Activated CD4-positive, alpha-beta T cell treated with anti-CD3 and anti-CD28 coated beads, Interleukin-2, amount 50 U/mL, for 1 hour (primary cell): ENCODE measurements around the gene TRIM3.
"Not testable (repeated sequence)": the region's sequence is repeated elsewhere in the genome, so short reads cannot be mapped to it uniquely, and the experiment has no call there.

Experiments
- DNase-seq: peaks from one replicate; pipeline ENCODE4 v3.0.0-alpha.2; 2020

TRIM3 gene

DNA sequence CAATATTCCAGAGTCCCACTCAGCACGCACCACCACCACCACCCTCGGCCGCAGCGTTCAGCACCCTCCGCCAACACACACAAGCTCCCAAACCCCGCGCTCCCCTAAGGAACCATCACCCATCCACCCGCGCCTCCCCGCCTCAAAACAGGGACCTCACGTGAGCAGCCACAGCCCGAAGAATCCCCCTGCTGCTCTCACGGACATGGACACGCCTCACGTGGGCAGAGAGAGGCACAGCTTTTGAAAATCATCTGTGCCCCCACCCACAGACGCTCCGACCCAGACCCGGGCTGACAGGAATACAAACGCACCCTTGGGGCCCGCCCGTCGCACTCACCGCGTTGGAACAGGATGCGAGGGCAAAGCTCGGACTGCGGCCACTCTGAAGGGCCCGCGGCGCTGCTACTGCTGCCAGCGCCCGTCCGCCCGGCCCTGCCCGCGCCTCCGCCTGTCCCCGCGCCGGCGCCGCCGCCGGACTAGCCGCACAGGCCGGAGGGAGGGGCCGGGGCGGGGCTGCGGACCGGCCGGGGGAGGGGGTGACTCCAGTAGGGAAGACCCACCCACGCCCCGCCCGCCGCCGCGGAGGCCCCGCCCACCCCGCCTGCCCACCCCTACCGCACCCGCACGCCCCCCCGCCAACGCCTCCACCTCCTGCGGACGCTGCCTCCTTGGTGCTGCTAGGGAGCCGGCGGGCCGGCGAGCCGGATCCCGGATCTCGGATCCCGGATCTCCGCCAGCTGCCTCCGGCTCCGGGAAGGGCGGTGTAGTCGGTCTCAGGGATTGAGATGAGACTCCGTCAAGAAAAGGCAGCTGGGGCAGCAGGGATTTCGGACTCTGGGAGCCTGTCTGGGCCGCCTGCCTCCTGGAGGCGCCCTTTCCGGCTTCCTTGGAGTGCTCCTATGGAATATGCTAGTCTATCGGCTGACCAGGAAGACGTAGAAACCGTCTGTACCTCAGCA, at the start of gene TRIM3:
TSS of gene TRIM3 (minus strand) at position 491 of the 962 bp plus-strand sequence. CDS start 8,246 bp downstream, outside the sequence.
- DNase-seq = peak; percentile 69

GRCh38 chr11:6523253-6523652, 49.5 kb upstream of the TRIM3 start:
- no peak for DNase-seq

DNA sequence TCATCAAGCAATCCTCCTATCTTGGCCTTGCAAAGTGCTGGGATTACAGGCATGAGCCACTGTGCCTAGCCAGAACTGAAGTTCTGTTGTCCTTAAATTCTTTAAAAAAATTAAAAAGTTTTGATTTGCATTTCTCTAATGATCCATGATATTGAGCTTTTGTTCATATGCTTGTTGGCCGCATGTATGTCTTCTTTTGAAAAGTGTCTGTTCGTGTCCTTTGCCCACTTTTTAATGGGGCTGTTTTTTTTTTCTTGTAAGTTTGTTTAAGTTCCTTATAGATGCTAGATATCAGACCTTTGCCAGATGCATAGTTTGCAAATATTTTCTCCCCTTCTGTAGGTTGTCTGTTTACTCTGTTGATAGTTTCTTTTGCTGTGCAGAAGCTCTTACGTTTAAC, 48.2 kb upstream of the TRIM3 start:
- not testable (repeated sequence) for DNase-seq

DNA sequence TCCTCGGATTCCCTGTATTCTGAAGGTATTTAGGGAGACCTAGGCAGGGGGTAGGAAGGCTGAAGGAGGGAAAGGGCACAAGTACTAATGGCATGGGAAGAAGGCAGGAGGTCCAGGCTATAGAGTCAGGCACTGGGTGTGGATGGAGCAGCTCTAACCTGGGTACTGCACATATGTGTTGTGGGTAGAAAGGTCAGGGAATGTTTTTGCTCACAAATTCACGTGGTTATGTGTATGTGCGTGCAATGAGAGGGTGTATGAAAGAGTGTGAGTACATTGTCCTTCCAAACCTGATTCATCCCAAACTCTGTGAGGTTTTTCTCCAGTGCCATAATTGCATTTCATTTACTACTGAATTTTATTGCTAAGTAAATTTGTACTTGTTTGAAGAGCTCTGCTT, 46.5 kb upstream of the TRIM3 start:
- no peak for DNase-seq

DNA sequence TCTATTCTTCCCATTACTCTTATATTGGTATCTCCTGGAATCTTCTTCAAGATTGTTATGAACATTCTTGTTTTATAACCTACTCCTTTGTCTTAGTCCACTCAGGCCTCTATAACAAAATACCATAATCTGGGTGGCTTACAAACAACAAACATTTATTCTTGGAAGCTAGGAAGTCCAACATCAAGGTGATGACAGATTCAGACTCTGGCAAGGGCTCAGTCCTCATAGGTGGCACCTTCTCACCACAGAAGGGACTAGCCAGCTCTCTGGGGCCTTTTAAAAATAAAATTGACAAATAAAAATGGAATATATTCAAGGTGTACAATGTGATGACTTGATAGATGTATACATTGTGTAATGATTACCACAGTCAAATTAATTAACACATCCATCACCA, 43.1 kb upstream of the TRIM3 start:
- no peak for DNase-seq

DNA sequence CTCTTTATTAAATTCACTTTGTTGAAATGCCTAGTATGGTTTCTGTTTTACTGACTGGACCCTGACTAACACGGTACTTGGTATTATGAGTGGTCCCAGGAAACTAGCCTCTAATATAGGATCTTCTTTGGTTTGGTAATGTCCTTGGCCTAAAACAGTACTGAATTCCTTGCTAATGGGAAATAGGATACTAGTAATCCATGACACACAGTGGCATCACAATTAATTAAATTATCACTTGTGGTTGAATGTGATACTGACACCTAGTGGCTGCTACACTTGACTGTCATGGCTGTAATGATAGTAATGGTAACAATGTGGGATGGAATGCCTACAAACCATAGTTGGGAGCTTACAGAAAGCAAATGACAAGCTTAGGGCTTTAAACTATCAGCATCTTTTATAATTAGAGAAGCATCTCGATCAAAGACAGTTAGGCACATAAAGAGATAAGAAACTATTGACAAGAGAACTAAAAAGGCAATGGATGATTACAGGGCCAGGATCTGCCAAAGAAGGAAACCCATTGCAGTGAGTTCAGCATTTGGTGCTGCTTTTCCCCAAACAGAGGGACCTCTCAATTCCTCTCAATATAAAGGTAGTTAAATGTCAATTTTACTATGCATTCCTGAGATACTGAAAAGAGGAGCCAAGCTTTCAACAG, 32.0 kb upstream of the TRIM3 start:
- DNase-seq = no peak

DNA sequence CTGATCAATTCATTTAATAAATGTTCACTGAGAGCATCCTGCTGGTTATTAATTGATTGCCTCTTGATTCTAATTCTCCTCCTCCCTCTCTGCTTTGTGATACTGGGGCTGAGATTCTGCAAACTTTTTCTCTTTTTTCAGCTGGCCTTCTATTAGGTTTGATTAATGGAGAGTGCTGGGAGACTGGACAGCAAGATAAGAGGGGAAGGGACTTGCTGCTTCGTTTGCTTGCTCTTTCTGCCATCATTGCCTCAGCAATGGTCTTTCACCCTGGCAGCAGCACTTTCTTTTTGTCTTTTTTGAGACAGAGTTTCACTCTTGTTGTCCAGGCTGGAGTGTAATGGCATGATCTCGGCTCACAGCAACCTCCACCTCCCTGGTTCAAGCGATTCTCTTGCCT, 30.4 kb upstream of the TRIM3 start:
- DNase-seq = no peak

GRCh38 chr11:6502382-6502781, 28.6 kb upstream of the TRIM3 start:
- DNase-seq = no peak

DNA sequence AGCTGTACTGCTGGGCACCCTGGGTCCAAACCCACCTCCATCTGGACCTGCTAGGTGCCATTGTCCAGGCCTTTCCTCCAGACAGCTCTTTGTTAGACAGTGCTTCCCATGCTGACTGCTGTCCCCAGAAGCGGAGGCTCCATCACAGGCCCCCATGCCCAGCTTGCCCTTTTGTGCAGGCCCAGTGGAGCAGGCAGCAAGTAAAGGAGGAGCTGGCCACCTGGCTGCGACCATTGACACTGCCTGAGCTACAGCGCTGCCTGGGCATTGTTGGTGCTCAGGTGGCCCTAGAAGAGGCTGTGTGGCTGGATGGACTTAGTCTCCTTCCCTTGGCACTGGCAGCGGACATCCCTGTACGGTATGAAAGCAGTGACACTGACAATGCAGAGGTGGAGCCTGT, 24.8 kb upstream of the TRIM3 start:
- no peak for DNase-seq

GRCh38 chr11:6498121-6498520, 24.4 kb upstream of the TRIM3 start:
- no peak for DNase-seq

DNA sequence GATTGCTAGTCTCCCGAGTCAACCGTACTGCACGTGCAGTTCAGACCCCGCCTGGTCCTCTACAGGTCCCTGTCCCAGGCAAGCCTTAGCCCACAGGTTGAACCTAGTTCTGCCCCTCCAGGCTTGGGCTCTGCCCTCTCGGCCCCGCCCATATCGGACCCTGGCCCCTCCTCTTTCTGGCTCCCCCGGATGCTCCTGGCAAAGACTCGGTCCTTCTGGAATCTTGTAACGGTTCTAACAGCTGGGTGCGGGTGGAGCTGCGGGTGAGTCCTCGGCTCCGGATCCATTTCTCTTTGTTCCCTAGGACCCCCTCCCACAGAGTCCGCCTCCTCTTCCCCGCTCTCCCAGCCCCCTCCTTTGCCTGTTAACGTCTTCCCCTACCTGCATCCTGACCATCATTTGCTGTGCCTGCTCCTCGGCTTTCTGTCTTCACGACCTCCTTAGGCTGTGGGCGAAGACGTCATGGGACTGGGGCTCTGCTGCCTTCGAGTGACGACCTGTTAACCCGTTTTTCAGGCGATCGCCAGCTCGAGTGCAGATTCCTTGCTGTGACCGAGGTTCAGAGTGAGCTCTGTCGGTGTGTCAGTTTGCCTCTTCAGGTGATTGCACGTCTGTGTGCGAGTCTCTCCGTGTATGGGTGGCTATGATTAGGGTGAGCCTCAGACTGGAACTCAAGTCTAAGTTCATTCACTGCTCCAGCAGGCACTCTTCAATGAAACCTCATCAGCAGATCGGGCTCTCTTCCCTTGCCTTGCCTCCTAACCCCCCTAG, 23.5 kb upstream of the TRIM3 start, which contains the start of gene DNHD1:
TSS of gene DNHD1 (plus strand) at position 212 of the 771 bp plus-strand sequence. CDS start 936 bp downstream, outside the sequence.
- no peak for DNase-seq

- no peak for DNase-seq
Observed at GRCh38 chr11:6489306-6489705, 15.6 kb upstream of the TRIM3 start.

GRCh38 chr11:6488821-6489220, 15.1 kb upstream of the TRIM3 start:
- no peak for DNase-seq

GRCh38 chr11:6488342-6488741, 14.6 kb upstream of the TRIM3 start:
- no peak for DNase-seq

- DNase-seq = no peak
Observed at GRCh38 chr11:6486938-6487337, 13.2 kb upstream of the TRIM3 start.

- no peak for DNase-seq
Observed at GRCh38 chr11:6486256-6486655, 12.5 kb upstream of the TRIM3 start.

GRCh38 chr11:6485661-6486060, 11.9 kb upstream of the TRIM3 start:
- no peak for DNase-seq

GRCh38 chr11:6483015-6483414, 9.3 kb upstream of the TRIM3 start:
- no peak for DNase-seq

- no peak for DNase-seq
Observed at GRCh38 chr11:6482441-6482840, 8.7 kb upstream of the TRIM3 start.

- DNase-seq = no peak
Observed at GRCh38 chr11:6481924-6482275, 8.2 kb upstream of the TRIM3 start.

GRCh38 chr11:6481012-6481923, 7.5 kb upstream of the TRIM3 start, which contains the start of the genes ARFIP2 and TIMM10B:
ARFIP2 (minus strand) TSS chr11:6481331; CDS start chr11:6480421, 910 bp downstream.
TIMM10B (plus strand) TSS chr11:6481501; CDS start chr11:6481517, 16 bp downstream.
- peak; percentile 96 for DNase-seq
